ENCODE measurements around the gene OR2T4.

DNA sequence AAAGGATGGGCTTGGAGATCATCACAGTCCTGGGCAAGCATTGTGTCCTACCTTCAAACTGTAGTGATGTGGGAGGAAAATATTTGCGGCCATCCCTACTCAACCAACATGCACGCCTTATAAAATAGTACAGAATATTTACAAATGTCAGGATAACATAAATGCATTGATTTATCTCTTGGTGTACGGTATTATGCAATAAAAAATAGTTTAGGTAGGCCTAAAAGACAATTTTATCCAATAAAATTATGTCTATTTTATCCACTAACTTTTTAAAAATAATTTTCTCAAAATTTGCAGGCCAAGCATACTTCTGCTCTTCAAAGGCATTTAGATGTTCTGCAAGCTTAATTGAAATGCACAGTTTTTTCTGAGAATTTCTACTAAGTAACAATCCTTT lies 41.3 kb downstream of the OR2T4 start, which contains the start of gene OR2T1:
- TF ChIP-seq POLR2AphosphoS5 (IDR thresholded peaks at IDR 0.05; ENCODE audit: low read depth) (no peak), GABPA (IDR thresholded peaks at IDR 0.05; ENCODE audit: low read depth) (no peak)
- TF ChIP-seq, protein P1, sequence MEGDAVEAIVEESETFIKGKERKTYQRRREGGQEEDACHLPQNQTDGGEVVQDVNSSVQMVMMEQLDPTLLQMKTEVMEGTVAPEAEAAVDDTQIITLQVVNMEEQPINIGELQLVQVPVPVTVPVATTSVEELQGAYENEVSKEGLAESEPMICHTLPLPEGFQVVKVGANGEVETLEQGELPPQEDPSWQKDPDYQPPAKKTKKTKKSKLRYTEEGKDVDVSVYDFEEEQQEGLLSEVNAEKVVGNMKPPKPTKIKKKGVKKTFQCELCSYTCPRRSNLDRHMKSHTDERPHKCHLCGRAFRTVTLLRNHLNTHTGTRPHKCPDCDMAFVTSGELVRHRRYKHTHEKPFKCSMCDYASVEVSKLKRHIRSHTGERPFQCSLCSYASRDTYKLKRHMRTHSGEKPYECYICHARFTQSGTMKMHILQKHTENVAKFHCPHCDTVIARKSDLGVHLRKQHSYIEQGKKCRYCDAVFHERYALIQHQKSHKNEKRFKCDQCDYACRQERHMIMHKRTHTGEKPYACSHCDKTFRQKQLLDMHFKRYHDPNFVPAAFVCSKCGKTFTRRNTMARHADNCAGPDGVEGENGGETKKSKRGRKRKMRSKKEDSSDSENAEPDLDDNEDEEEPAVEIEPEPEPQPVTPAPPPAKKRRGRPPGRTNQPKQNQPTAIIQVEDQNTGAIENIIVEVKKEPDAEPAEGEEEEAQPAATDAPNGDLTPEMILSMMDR (IDR thresholded peaks at IDR 0.05; ENCODE audit: insufficient read depth, low read length), result no peak

All from HL-60 (cell line).